Measurements from ENCODE around the gene LEKR1.
"Not testable (repeated sequence)": the region's sequence is repeated elsewhere in the genome, so short reads cannot be mapped to it uniquely, and the experiment has no call there.

Gene LEKR1

DNA sequence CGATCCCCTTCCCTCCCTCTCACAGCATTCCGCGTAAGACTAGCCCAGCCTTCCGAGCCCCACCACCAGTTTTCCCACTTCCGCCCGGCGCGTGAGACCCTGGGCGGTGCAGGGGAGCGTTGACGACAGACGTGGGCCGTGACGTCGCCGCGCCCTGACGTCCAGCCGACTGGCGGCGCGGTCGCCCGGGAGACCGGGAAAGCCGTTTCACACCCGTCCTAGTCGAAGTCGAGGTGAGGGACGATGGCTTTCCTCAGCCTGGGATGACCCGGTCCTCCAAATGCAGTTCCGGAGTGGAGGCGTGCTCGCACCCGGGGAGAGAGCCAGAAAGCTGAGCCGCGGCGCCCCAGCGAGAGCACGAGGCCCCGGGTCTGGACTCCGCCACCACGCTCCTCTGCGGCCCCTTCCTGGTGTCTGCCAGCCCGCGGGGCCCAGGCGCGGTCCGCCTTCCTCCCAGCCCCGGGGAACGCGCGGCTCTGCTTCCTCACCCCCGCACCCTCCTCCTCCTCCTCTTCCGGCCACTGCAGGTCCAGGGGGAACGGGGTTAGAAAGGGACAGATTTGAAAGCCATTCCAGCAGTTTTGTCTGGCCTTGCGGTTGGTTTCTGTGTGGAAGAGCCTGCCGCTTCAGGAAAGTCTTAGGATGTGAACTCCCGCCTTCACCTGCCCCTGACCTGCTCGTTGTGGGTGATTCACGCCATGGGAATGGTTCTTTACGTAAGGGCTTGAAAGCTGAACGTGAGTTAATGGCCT lies at the start of gene LEKR1:
TSS of gene LEKR1 (plus strand) at position 210 of the 752 bp plus-strand sequence. CDS start 2,977 bp downstream, outside the sequence.
- DNase-seq = peak; percentile 84

DNA sequence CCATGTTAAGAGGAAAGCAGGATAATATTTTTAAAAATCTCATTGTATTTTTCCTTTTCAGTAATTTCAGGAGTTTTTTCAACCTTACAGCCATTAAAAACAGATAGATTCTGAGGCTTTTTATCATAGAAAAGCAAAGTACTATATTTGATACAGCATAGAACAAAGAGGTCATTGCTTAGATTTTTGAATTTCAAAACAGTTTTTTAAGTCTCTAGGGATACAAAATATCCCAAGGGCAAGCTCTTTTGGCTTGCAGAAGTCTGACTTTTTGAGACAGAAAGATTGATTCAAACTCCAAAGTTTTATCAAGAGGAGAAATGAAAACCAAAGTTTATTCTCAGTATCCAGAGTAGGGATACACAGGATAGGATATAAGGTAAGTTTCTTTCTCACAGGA lies 49.3 kb upstream of the LEKR1 start:
- DNase-seq = no peak

DNA sequence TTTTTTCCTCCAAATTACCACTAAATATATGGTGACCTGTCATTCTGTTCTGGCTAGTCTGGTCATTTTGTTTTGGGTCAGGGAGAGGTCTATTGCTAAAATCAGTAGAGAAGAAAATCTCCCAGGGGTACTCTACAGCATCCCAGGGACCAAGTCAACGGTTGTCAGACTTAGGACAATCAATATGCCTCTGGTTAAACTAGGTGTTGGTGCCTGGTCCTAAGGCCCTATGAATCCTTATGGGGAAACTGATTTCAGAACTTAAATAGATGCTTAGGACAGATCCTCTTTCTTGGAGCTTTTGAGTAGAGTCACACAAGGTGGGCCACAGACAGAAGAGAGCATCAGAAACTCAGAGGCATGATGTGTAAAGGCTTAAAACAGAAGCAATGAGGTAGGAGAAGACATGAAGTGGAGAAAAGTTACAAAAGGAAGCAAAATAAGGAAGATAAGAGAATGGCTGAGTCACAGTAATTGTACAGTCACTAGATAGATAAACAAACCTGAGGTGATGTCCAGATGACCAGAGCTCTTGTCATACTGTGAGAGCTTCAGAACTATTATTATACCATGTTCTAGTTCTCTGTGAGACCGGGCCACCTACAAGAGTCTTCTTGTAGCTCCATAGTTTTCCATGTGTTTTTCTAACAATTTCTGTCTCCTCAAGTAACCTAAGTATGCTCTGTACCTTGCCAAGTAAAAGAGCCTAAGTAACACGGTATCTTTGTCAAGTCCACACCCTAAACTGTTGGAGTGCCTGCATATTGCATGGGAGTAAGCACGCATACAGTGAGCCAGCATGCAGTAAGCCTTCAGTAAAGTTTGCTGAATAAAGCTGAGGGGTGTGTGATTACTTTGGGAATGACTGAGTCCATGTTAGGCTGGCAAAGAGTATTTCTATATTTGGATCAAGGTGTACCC lies 44.6 kb upstream of the LEKR1 start:
- no peak for DNase-seq

DNA sequence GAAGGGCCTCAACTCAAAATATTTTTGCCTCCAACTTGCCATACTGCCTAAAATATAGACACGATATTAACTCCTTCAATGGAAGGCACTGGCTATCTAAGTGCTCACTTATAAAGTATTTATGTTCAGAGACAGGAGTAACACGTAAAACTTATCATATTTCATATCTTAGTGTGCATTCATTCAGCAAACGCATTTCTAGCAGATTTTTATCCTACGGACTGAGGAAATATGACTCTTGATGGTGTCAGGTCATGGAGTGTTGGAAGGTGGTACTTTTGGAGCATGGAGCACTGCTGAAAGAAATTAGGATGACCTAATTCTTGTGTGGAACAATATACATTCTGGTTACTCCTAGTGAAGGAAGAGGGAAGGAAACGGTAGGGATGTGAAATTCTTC lies 43.8 kb upstream of the LEKR1 start:
- DNase-seq = no peak

DNA sequence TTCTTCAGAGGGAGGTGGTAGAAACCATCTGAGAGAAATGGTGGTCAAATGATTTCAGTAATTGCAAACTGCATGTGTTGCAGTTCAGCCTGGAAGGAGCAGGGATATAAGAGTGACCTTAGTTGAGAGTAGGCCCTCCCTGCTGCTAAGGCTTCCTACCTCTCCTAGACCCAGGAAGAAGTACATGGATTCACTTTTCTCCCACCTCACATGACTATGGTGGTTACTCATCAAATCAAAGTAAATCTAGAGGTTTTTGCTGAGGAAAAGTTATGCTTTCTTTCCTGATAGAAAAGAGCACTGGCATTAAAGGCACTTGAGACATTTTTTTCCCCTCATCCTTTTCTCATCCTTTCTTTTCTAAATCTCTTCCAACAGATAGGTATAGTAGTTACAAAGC lies 43.2 kb upstream of the LEKR1 start:
- no peak for DNase-seq

DNA sequence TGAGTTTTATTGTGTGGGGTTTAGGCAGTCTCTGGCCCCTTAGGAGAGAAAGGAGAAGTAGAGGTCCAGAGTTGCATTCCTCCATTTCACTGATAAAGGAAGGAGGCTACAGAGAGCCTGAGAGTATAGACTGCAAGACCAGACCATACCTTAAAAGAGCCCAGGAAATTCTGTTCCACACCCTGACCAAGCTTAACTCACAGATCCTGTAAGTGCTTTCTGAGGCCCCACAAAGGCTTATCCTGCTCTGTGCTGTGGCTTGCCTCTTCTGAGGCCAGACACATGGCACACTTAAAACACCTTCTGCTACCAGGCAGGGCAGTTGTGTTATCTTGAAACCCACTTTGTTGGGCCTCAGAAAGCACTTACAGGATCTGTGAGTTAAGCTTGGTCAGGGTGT lies 39.2 kb upstream of the LEKR1 start:
- DNase-seq = no peak

DNA sequence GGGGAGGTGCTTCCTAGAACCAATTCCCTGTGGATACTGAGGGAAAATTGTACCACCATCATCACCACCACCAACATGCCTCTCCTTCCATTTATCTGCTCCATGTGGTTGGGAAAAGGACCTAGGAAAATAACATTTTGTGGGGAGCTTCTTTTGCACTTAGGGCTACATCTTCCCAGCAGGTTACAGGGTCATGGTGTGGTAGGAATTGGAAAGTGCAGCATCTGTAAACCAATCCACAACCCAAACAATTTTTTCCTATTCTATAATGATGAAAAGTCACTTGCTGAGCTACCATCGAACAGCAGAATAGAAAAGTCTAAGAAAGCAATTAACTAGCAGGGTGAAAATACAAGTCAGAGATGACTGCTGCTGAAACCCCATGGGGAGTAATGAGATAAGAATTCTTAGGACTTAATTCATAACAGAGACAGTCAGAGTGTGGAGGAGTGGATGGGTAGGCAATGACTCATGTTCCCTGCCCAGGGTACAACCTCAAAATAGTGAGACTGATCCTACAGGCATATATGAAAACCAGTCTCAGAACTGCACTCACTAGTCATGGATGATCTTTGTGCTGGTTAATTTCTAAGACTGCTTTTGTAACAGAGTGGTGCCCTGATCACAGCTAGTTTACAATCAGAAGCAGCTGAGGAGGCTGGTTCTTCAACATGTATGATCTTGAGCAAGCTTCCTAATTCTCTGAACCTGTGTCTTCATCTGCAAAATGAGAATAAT lies 38.1 kb upstream of the LEKR1 start:
- DNase-seq = peak; percentile 40

DNA sequence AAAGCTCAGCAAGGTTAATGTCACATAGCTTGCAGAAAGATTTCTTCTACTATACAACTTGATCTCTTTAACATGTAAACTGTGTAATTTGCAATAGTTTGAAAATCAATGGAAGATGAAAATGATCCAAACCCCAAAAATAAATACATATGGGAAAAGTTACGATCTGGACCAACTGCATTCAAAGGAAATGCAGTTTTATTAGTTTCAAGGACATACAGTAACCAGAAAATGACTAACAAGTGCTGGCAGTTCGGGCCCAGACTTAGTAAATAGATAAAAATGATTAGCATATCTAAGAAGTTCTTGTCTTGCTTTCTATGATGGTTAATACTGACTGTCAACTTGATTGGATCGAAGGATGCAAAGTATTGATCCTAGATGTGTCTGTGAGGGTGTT lies 37.3 kb upstream of the LEKR1 start:
- DNase-seq = no peak

DNA sequence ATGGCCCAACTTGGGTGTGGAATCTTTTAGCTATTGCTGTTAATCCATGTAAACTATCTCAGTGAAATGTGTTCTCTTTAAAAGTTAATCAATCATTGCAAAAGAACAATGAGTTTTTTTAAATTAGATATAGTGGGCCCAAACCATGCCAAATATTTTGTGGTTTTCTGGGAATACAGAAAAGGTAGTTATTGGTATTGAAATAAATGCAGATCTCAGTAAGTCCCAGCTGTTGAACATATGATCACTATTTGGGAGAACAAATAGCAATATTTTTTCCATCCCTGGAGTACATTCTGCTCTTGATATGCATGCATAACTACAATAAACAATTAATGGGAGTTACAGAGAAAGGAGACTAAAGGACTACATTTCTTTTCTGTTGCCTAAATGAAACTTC lies 36.0 kb upstream of the LEKR1 start:
- no peak for DNase-seq

DNA sequence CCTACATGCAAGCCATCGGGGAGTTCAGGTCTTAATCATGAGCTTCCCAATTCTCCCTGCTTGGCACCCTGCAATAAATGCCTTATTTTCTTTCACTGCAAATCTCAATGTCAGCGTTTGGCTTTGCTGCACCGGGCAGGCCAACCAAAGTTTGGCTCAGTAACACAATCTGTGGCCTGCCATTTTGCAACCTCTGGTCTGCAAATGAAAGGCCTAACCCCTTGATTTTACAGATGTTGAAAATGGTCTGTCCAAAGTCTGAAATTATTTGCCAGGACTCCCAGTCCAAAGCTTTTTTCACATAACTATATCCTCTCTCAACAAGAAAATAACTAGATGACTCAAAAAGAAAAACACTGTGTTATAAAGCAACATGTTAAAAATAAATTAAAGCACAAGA lies 34.0 kb upstream of the LEKR1 start:
- DNase-seq = no peak

DNA sequence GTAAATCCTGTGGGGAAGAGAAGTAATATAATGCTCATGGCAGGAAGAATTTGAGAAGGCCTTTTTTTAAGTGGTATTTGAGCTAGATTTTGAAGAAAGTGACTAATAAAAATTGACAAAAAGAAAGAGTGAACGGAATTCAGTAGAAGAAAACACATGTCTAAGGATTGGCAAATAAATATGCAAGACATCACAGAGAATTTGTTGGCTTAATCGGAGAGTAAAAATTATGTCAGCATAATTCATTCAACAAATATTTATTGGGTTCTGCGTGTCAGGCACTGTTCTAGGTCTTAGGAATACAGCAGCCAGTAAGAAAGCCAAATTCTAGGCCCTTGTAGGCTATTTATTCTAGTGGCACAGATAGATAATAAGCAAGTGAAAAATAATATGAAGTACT lies 33.6 kb upstream of the LEKR1 start:
- DNase-seq = no peak

DNA sequence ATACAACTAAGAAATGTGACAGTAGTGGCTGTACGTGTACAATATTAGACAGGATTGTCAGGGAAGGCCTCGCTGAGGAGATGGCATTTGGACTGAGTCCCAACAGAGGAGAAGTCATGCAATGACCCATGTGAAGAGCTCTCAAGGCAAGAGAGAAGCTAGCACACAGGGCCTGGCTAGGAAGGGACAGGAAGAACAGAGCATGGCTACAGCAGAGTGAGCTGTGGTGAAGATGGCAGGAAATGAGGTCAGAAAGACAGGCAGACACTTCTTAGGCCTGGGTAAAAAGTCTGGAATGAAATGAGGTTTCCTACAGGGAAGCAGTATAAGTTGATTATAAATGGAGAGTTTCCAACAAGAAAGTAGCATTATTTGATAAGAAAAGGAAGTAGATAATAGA lies 33.2 kb upstream of the LEKR1 start:
- DNase-seq = no peak

DNA sequence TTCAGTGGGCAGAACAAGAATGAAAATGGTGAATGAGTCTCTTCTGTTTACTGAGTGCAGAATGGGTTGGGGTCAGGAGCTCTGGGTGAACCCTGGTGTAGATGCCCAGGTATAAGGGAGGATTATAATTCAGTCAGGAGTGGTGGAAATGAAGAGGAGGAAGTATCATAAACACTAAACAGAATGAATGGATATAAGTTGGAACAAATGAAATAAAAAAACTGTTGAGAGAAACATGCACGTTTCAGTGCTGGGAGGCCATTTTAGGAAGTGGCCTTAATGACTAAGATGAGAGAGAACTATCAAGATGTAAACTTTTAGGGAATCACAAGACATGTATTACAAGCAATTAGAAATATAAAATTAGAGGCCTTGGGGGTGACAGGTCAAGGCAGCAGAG lies 32.8 kb upstream of the LEKR1 start:
- DNase-seq = no peak

DNA sequence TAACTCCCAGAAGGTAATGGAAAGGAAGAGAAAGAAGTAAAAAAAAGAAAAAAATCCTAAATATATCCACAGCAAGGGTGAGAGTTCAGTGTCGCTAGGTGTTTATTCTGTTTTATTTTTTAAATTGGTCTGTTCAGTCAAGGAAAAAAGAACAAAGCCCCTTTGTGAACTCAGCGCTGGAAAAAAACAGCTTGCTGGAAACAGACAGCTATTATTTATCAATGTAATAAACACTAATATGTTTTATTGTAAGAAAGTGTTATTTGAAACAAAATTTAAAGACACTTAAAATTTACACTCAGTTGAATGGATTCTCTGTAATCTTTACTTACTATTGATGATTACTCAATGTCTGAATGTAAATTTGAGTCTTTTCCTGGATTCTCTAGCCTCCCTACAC lies 32.3 kb upstream of the LEKR1 start:
- DNase-seq = no peak

DNA sequence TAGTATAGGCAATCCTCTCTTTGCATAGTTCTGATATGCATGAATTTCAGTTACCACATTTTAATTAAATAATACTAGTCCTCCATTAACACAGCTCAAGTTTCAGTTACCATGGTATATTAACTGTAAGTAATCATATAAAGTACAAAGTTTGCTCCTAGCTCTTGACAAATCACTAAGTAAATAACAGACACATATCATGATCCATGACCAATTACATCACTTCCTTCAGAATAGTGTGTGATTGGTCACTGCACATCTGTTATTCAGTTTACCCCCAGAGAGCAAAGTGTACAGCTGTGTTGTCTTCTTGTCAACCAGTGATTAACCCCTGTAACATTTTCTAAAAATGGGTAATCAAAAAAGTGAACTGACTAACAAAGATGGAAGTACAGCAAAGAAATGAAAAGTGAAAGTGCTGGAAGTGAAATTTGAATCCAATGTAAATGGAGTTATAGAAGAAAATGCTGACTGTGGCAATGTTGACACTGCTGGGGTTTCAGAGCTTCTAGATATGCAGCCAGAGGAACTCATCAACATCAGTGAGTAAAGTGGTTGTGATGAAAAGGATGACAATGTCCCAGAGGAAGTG lies 30.2 kb upstream of the LEKR1 start:
- no peak for DNase-seq

DNA sequence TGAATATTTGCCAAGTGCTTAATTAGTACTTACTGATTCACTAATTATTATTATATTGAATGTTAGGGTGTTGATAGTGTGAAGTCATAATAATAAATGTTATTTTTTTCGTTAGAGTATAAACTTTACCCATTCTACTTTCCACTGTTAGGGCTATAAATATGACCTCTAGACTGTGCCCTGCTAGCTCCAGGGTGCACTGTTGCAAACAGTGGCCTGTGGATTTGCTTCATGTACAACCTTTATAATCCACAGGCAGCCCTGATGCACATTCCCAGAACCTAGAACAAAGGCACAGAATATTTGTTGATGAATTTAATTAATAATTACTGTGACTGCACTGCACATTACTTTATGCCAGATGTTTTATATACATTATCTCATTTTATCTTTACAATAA lies 28.8 kb upstream of the LEKR1 start:
- DNase-seq = no peak

DNA sequence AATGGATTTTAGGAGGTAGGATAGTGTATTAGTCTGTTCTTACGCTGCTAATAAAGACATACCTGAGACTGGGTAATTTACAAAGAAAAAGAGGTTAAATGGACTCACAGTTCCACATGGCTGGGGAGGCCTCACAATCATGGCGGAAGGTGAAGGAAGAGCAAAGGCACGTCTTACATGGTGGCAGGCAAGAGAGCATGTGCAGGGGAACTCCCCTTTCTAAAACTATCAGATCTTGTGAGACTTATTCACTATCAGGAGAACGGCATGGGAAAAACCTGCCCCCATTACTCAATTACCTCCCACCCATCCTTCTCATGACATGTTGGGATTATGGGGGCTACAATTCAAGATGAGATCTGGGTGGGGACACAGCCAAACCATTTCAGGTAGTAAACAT lies 25.9 kb upstream of the LEKR1 start:
- not testable (repeated sequence) for DNase-seq

DNA sequence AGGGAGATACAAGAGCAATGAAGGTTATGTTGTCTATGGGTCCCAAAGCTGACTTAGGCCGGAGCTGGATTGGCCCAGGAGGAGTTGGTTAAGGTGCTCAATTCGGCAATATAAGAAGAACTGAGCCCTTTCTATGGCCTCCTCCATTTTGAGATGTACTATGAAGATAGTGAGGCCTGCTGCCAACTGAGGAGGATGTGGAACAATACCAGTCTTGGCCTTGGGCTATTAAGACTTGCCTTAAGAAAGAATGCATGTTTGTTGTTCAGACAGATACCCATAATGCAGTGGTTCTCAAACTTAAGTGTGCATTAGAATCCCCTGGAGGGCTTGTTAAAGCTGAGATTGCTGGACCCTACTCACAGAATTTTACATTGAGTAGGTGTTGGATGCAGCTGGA lies 24.4 kb upstream of the LEKR1 start:
- no peak for DNase-seq

DNA sequence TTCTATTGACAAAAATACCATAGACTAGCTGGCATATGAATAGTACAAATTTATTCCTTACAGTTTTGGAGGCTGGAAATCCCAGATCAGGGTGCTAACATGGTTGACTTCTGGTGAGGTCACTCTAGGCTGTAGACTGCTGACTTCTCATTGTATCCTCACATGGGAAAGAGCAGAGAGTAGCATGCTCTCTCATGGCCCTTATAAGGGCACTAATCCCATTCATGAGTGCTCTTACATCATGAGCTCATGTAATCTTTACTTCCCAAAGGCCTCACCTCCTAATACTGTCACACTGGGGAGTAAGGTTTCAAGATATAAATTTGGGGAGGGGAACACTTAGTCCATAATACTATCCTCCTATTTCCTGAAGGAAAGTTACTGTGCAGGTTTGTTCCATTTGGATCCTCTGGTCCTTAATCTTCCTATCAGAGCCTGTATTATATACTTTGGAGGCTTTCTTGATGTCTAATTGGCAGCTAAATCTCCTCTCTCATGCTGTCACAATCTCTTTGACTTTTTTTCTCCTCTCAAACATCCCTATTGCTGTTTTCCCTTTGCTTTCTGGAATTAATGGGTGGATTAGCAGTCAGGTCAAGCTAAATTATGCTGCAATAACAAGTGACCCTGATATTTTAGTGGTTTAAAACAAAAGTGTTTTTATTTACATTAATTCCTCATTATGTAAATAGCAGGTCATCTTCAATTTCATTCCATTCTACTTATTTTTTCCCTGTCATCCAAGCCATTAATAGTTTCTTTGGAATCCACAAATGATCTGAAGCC lies 23.1 kb upstream of the LEKR1 start:
- no peak for DNase-seq

DNA sequence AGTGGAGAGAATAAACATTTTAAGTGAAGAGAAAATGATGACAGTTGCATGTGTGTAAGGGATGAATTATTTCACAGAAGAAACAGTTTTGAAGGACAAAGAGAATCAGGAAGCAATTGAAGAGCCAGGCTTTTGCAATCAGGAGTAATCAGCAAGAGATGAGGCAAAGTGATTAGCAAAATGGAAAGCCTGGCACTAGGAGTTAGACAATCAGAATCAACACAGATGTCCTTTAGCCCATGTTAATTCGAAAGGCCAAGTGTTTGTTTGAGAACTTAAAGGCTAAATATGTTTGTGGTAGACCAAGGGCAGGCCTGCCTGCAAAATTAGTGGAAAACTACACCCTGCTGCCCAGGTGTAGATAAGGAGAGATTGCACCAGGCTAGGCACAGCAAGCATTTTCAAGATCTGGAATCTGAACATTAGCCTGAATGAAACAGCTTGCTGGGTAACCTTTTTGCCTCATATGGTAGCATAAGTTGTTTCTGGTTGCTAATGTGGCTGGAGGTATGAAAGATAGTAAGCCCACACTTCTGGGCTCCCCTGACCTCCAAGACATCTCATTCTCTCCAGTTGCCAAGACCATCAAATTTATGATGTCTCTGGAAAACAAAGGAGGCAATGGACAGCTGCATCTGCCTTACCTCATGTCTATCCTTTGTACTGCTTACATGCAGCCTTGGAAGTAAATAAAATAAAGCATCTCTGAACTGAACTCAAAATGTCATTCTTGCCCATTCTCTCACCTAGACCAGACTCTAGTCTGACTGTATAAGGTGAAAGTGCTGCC lies 22.0 kb upstream of the LEKR1 start:
- no peak for DNase-seq

DNA sequence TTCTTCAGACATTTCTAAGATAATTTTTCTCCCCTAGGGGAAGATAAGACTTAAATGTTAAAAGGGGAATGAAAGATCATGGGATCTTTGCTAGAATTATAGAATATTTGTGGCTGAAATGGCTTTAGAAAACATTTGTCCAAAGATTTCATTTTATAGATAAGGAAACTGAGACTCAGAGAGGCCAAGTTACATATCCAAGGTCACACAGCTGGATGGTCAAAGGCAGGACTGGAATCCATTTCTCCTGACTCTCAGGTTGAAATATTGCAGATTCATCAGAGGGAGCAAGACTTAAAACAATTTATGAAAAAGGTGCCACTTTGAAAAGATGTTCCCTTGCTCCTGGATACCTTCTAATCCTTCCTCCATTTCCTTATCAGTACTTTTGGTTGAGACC lies 19.5 kb upstream of the LEKR1 start:
- no peak for DNase-seq

DNA sequence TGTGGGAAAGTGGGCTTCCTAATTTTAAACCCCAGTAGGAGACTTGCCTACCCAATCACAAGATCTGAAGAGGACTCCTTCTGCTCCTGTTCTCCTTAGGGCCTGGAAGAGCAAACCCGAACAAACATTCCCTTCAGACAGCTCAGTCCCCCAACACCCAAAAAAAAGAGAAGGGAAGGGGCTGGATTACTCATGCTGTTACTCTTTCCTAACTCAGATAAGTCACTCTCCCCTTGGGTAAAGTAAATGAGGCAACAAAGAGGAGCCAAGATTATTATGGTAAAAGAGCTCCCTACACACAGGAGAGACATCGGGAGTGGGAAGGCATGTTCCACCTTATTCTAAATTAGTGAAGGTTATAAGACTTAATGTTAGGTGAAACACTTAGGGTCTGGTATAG lies 18.1 kb upstream of the LEKR1 start:
- no peak for DNase-seq
